ENCODE measurements around the gene CTAG1B.

DNA sequence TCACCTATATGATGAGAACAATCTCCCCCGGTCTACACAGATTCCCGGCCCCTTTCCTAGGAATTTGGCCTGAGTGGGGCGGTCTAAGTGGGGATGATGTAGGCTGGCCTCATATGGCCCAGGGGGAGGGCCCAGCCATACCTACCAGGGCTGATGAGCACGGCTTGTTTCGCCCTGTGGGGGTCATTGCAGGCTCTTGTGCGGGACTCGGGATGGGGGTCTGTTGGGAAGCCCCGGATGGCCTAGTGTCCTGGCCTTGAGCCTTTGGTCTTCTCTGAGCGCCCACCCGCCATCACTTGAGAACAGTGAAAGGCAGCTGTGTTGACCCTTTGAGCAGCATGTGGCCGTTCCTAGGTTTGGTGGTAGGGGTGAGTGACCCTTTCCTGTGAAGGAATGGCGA, 39.1 kb upstream of the CTAG1B start:
- TF ChIP-seq, protein P1, sequence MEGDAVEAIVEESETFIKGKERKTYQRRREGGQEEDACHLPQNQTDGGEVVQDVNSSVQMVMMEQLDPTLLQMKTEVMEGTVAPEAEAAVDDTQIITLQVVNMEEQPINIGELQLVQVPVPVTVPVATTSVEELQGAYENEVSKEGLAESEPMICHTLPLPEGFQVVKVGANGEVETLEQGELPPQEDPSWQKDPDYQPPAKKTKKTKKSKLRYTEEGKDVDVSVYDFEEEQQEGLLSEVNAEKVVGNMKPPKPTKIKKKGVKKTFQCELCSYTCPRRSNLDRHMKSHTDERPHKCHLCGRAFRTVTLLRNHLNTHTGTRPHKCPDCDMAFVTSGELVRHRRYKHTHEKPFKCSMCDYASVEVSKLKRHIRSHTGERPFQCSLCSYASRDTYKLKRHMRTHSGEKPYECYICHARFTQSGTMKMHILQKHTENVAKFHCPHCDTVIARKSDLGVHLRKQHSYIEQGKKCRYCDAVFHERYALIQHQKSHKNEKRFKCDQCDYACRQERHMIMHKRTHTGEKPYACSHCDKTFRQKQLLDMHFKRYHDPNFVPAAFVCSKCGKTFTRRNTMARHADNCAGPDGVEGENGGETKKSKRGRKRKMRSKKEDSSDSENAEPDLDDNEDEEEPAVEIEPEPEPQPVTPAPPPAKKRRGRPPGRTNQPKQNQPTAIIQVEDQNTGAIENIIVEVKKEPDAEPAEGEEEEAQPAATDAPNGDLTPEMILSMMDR (IDR thresholded peaks at IDR 0.05; ENCODE audit: insufficient read depth, low read depth, low read length), result no peak
- TF ChIP-seq EZH2 (IDR thresholded peaks at IDR 0.05; ENCODE audit: insufficient read depth, low read length), result no peak

All from astrocyte (in vitro differentiated cells and primary cell).